Mammary epithelial cell (primary cell): ENCODE results near the gene XKR7.

Experiments
- CTCF ChIP-seq, 2 donors: IDR thresholded peaks in 1 of 2; conservative IDR thresholded peaks in 1 of 2; 2 replicates each; pipeline ENCODE4 v1.5.1; 2011 to 2012; ENCODE audit warnings: inconsistent platforms in 2 of 2, low read length in 2 of 2, mild to moderate bottlenecking in 2 of 2, control low read depth in 1 of 2, low read depth in 1 of 2; ENCODE audit not compliant: insufficient read depth in 1 of 2; ENCODE audit errors: extremely low read depth in 1 of 2
- EZH2 ChIP-seq: IDR thresholded peaks from 2 replicates; pipeline ENCODE4 v1.6.1; 2012; ENCODE audit warnings: low read length, inconsistent platforms, borderline replicate concordance

- no peak for TF ChIP-seq CTCF (conservative IDR thresholded peaks at IDR 0.05 in 1 of 2, IDR thresholded peaks at IDR 0.05 in 1 of 2; ENCODE audit: extremely low read depth in 1 of 2, insufficient read depth in 1 of 2, low read depth in 1 of 2, low read length in 2 of 2)
- no peak for TF ChIP-seq EZH2
Measured at GRCh38 chr20:32012159-32012688, 44.3 kb downstream of the XKR7 start.
